Posterior cingulate gyrus (tissue), 11 donors: ENCODE data around the gene VAV3.

ENCODE experiments used
- DNase-seq, 10 donors: peaks; one replicate each; pipeline versions ENCODE4 v3.0.0 to v3.0.0-alpha.2; 2020 to 2021; ENCODE audit warnings: mixed read lengths in 3 of 10
- intact Hi-C: fragments of 100-400 bp; cut with DNase I; formaldehyde crosslinking; loops from one replicate; pipeline ENCODE4 v1.15.1; 2023

Gene VAV3

GRCh38 chr1:107559881-107560280 is 405.1 kb downstream of the VAV3 start:
- no peak for DNase-seq
- intact Hi-C loops = no loop called here

- intact Hi-C loops = no loop called here
- DNase-seq = no peak
Observed at GRCh38 chr1:107557095-107557494, 407.9 kb downstream of the VAV3 start.

GRCh38 chr1:107555578-107555977 is 409.4 kb downstream of the VAV3 start:
- intact Hi-C loops = no loop called here
- no peak for DNase-seq

GRCh38 chr1:107552781-107553180 is 412.2 kb downstream of the VAV3 start:
- DNase-seq = no peak
- intact Hi-C loops = no loop called here

- no peak for DNase-seq
- intact Hi-C loops = no loop called here
Observed at GRCh38 chr1:107551456-107551855, 413.5 kb downstream of the VAV3 start.

- intact Hi-C loops = no loop called here
Observed at GRCh38 chr1:107550358-107550757, 414.6 kb downstream of the VAV3 start.

GRCh38 chr1:107549152-107549810 is 415.7 kb downstream of the VAV3 start:
- intact Hi-C loops = no loop called here
- no peak for DNase-seq

More at GRCh38 chr1:107550358-107550757, 414.6 kb downstream of the VAV3 start:
- no peak for DNase-seq

- intact Hi-C loops = no loop called here
- DNase-seq = no peak
Observed at GRCh38 chr1:107548276-107548675, 416.7 kb downstream of the VAV3 start.

- DNase-seq = no peak
- intact Hi-C loops = no loop called here
Observed at GRCh38 chr1:107547363-107548155, 417.4 kb downstream of the VAV3 start.

- no peak for DNase-seq
- intact Hi-C loops = no loop called here
Observed at GRCh38 chr1:107546576-107546975, 418.4 kb downstream of the VAV3 start.

GRCh38 chr1:107545879-107546278 is 419.1 kb downstream of the VAV3 start:
- DNase-seq = no peak
- intact Hi-C loops = no loop called here

GRCh38 chr1:107545056-107545577 is 419.9 kb downstream of the VAV3 start:
- intact Hi-C loops = no loop called here
- DNase-seq = peak in 1 of 10 donors; percentile 76

GRCh38 chr1:107544285-107544684 is 420.7 kb downstream of the VAV3 start:
- no peak for DNase-seq
- intact Hi-C loops = no loop called here

- intact Hi-C loops = no loop called here
Observed at GRCh38 chr1:107541412-107541811, 423.6 kb downstream of the VAV3 start.

GRCh38 chr1:107538502-107538901 is 426.5 kb downstream of the VAV3 start:
- DNase-seq = no peak
- intact Hi-C loops = no loop called here

More at GRCh38 chr1:107541412-107541811, 423.6 kb downstream of the VAV3 start:
- DNase-seq = no peak

GRCh38 chr1:107536266-107536665 is 428.7 kb downstream of the VAV3 start:
- intact Hi-C loops = no loop called here
- DNase-seq = no peak

- intact Hi-C loops = no loop called here
- no peak for DNase-seq
Observed at GRCh38 chr1:107535091-107535490, 429.9 kb downstream of the VAV3 start.

GRCh38 chr1:107534632-107535031 is 430.3 kb downstream of the VAV3 start:
- no peak for DNase-seq
- intact Hi-C loops = no loop called here

- intact Hi-C loops = no loop called here
- no peak for DNase-seq
Observed at GRCh38 chr1:107533436-107533835, 431.5 kb downstream of the VAV3 start.

- intact Hi-C loops = no loop called here
- DNase-seq = no peak
Observed at GRCh38 chr1:107532318-107532717, 432.7 kb downstream of the VAV3 start.

GRCh38 chr1:107531065-107531908 is 433.7 kb downstream of the VAV3 start:
- intact Hi-C loops = no loop called here
- DNase-seq = no peak
